Measurements from ENCODE around the gene P2RX6.

GRCh38 chr22:21055564-21055834, 40.5 kb downstream of the P2RX6 start:
- TF ChIP-seq EZH2 (IDR thresholded peaks at IDR 0.05; ENCODE audit: insufficient read depth, poor library complexity, severe bottlenecking) (no peak), EZH2phosphoT487 (IDR thresholded peaks at IDR 0.05; ENCODE audit: insufficient read depth, low read depth) (no peak)
